Measurements from ENCODE around the gene ARHGAP10.

Gene ARHGAP10

GRCh38 chr4:147769386-147769785 is 37.5 kb downstream of the ARHGAP10 start:
- DNase-seq = no peak

GRCh38 chr4:147770831-147771230 is 38.9 kb downstream of the ARHGAP10 start:
- no peak for DNase-seq

GRCh38 chr4:147772056-147772455 is 40.2 kb downstream of the ARHGAP10 start:
- DNase-seq = no peak

- DNase-seq = peak in 1 of 2 experiments; percentile 28
Measured at GRCh38 chr4:147772459-147772969, 40.6 kb downstream of the ARHGAP10 start.

- no peak for DNase-seq
Measured at GRCh38 chr4:147773261-147774184, 41.6 kb downstream of the ARHGAP10 start.

GRCh38 chr4:147776716-147777115 is 44.8 kb downstream of the ARHGAP10 start:
- DNase-seq = no peak

GRCh38 chr4:147777456-147778091 is 45.7 kb downstream of the ARHGAP10 start:
- DNase-seq = no peak

GRCh38 chr4:147778942-147779341 is 47.1 kb downstream of the ARHGAP10 start:
- no peak for DNase-seq

- no peak for DNase-seq
Measured at GRCh38 chr4:147779451-147779850, 47.6 kb downstream of the ARHGAP10 start.

GRCh38 chr4:147780137-147780777 is 48.4 kb downstream of the ARHGAP10 start:
- no peak for DNase-seq

GRCh38 chr4:147782087-147782781 is 50.3 kb downstream of the ARHGAP10 start:
- DNase-seq = peak in 1 of 2 experiments; percentile 17

- no peak for DNase-seq
Measured at GRCh38 chr4:147785129-147785528, 53.2 kb downstream of the ARHGAP10 start.

- peak in 1 of 2 experiments; percentile 8 for DNase-seq
Measured at GRCh38 chr4:147786031-147786430, 54.1 kb downstream of the ARHGAP10 start.

- no peak for DNase-seq
Measured at GRCh38 chr4:147786531-147786930, 54.6 kb downstream of the ARHGAP10 start.

- DNase-seq = peak in 1 of 2 experiments; percentile 15
Measured at GRCh38 chr4:147787204-147787603, 55.3 kb downstream of the ARHGAP10 start.

- DNase-seq = no peak
Measured at GRCh38 chr4:147788791-147789190, 56.9 kb downstream of the ARHGAP10 start.

- no peak for DNase-seq
Measured at GRCh38 chr4:147789596-147789995, 57.7 kb downstream of the ARHGAP10 start.

GRCh38 chr4:147790412-147790811 is 58.5 kb downstream of the ARHGAP10 start:
- DNase-seq = no peak

- DNase-seq = no peak
Measured at GRCh38 chr4:147791341-147791740, 59.5 kb downstream of the ARHGAP10 start.

- no peak for DNase-seq
Measured at GRCh38 chr4:147791865-147792264, 60.0 kb downstream of the ARHGAP10 start.

- no peak for DNase-seq
Measured at GRCh38 chr4:147793569-147794313, 61.9 kb downstream of the ARHGAP10 start.

- DNase-seq = no peak
Measured at GRCh38 chr4:147794314-147794680, 62.4 kb downstream of the ARHGAP10 start.

Data from NCI-H446 (cell line).